ENCODE measurements around the gene PPP2R2C.

PPP2R2C gene

DNA sequence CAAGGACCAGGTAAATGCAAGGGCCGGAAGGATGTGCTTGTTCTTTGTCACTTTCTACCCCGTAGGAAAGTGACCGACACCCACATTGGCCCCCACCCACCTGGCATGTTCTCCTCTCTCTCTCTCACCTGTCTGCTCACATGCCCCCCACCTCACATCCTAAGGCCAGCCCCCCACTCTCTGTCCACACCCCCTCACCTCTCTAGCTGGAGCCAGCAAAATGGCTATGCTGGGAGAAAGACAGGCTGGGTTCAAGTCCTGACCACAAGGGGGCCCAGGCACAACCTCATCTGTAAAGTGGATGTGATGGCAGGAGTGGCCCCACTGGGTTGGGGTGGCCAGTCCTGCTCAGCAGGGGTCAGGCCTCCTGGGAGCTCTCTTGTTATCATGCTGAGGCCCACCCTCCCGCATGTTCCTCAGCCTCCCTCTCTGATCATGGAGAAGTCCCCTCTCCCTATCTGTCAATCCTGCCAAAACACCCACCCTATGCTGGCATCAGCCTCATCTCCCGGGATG, 1.7 kb upstream of the PPP2R2C start:
- no peak overlapping the region for H3K4me3 ChIP-seq (ENCODE audit: low read depth in 1 of 2, low read length in 2 of 2)
- no peak overlapping the region for H3K27ac ChIP-seq (ENCODE audit: low read length)
- TF ChIP-seq CTCF (IDR thresholded peaks at IDR 0.05; ENCODE audit: borderline replicate concordance, extremely low read depth, low read length, poor library complexity, severe bottlenecking): peak; percentile 12
- no peak for TF ChIP-seq EZH2 (IDR thresholded peaks at IDR 0.05; ENCODE audit: borderline replicate concordance, low read depth, low read length, severe bottlenecking)
- no peak overlapping the region for H3K9ac ChIP-seq (ENCODE audit: low read depth, low read length)
- no peaks in the 10 kb centered on the region for H4K20me1 ChIP-seq (ENCODE audit: insufficient read depth, low read length)
- DNase-seq (no peak), ATAC-seq (ENCODE audit: insufficient read depth, low read depth) (no peak)
- H3K36me3 ChIP-seq (ENCODE audit: insufficient read depth, low read length): no peaks in the 10 kb centered on the region
- H3K4me1 ChIP-seq (ENCODE audit: insufficient read depth, low read length): no peaks in the 10 kb centered on the region
- H3K79me2 ChIP-seq (ENCODE audit: insufficient read depth, low read length): no peaks in the 10 kb centered on the region
- H2AFZ ChIP-seq (ENCODE audit: low read depth, low read length): no peak overlapping the region
- no peaks in the 10 kb centered on the region for H3K27me3 ChIP-seq (ENCODE audit: insufficient read depth, low read length, poor library complexity)
- no peak overlapping the region for H3K4me2 ChIP-seq (ENCODE audit: insufficient read depth, low read length)
- H3K9me3 ChIP-seq (ENCODE audit: insufficient read depth, low read length, severe bottlenecking): no peaks in the 10 kb centered on the region

GRCh38 chr4:6473264-6474052, 1.0 kb upstream of the PPP2R2C start:
- H3K4me3 ChIP-seq (ENCODE audit: low read depth in 1 of 2, low read length in 2 of 2): no peak overlapping the region
- H3K79me2 ChIP-seq (ENCODE audit: insufficient read depth, low read length): no peaks in the 10 kb centered on the region
- H3K9ac ChIP-seq (ENCODE audit: low read depth, low read length): no peak overlapping the region
- no peaks in the 10 kb centered on the region for H3K9me3 ChIP-seq (ENCODE audit: insufficient read depth, low read length, severe bottlenecking)
- DNase-seq: no peak
- H3K4me2 ChIP-seq (ENCODE audit: insufficient read depth, low read length): no peak overlapping the region
- no peak for ATAC-seq (ENCODE audit: insufficient read depth, low read depth)
- TF ChIP-seq CTCF (IDR thresholded peaks at IDR 0.05; ENCODE audit: borderline replicate concordance, extremely low read depth, low read length, poor library complexity, severe bottlenecking) (no peak), EZH2 (IDR thresholded peaks at IDR 0.05; ENCODE audit: borderline replicate concordance, low read depth, low read length, severe bottlenecking) (no peak)
- no peak overlapping the region for H3K27ac ChIP-seq (ENCODE audit: low read length)
- H3K4me1 ChIP-seq (ENCODE audit: insufficient read depth, low read length): no peaks in the 10 kb centered on the region
- H2AFZ ChIP-seq (ENCODE audit: low read depth, low read length): no peak overlapping the region
- H3K36me3 ChIP-seq (ENCODE audit: insufficient read depth, low read length): no peaks in the 10 kb centered on the region
- H3K27me3 ChIP-seq (ENCODE audit: insufficient read depth, low read length, poor library complexity): no peaks in the 10 kb centered on the region
- no peaks in the 10 kb centered on the region for H4K20me1 ChIP-seq (ENCODE audit: insufficient read depth, low read length)

GRCh38 chr4:6472008-6472386, 417 bp downstream of the PPP2R2C start:
- TF ChIP-seq CTCF (IDR thresholded peaks at IDR 0.05; ENCODE audit: borderline replicate concordance, extremely low read depth, low read length, poor library complexity, severe bottlenecking) (no peak), EZH2 (IDR thresholded peaks at IDR 0.05; ENCODE audit: borderline replicate concordance, low read depth, low read length, severe bottlenecking) (no peak)
- Histone ChIP-seq H3K36me3 (ENCODE audit: insufficient read depth, low read length) (no peaks in the 10 kb centered on the region), H3K27me3 (ENCODE audit: insufficient read depth, low read length, poor library complexity) (no peaks in the 10 kb centered on the region), H2AFZ (ENCODE audit: low read depth, low read length) (no peak overlapping the region), H3K27ac (ENCODE audit: low read length) (no peak overlapping the region), H3K9ac (ENCODE audit: low read depth, low read length) (no peak overlapping the region), H3K79me2 (ENCODE audit: insufficient read depth, low read length) (no peaks in the 10 kb centered on the region), H3K9me3 (ENCODE audit: insufficient read depth, low read length, severe bottlenecking) (no peaks in the 10 kb centered on the region), H3K4me1 (ENCODE audit: insufficient read depth, low read length) (no peaks in the 10 kb centered on the region), H3K4me3 (ENCODE audit: low read depth in 1 of 2, low read length in 2 of 2) (no peak overlapping the region), H4K20me1 (ENCODE audit: insufficient read depth, low read length) (no peaks in the 10 kb centered on the region), H3K4me2 (ENCODE audit: insufficient read depth, low read length) (no peak overlapping the region)
- no peak for DNase-seq
- no peak for ATAC-seq (ENCODE audit: insufficient read depth, low read depth)
